Fibroblast of the aortic adventitia (primary cell): ENCODE measurements around the gene DPP4. TPM values are rescaled to one million over a fixed set of nuclear protein-coding genes. Genes with fewer than 3 reads are reported as not detected.
"Not testable (repeated sequence)": the region's sequence is repeated elsewhere in the genome, so short reads cannot be mapped to it uniquely, and the experiment has no call there.

Experiments used
- DNase-seq: peaks from one replicate; pipeline ENCODE4 v3.0.0-alpha.2; 2010; ENCODE audit warnings: low read depth
- H3K4me3 ChIP-seq: 2 replicates; pipeline ENCODE4 v1.5.1; 2011; ENCODE audit warnings: low read depth, mild to moderate bottlenecking, control low read depth, low read length, moderate library complexity
- CTCF ChIP-seq: IDR thresholded peaks from 2 replicates; pipeline ENCODE4 v1.5.1; 2011; ENCODE audit warnings: mild to moderate bottlenecking, low read length, control low read depth, inconsistent platforms; ENCODE audit not compliant: insufficient read depth
- total RNA-seq: library from RNA; depleted of rRNA; stranded (reverse); fragments of >200 nt; gene quantifications from 2 replicates; pipeline ENCODE4 v1.2.3, GENCODE V29; 2012; ENCODE audit warnings: low replicate concordance

The DPP4 gene
- total RNA-seq, 1 donor: 203 TPM

GRCh38 chr2:161979490-161979889 is 94.5 kb downstream of the DPP4 start:
- H3K4me3 ChIP-seq: no peak overlapping the region
- no peak for TF ChIP-seq CTCF
- DNase-seq: no peak

GRCh38 chr2:161977926-161978325 is 96.1 kb downstream of the DPP4 start:
- not testable (repeated sequence) for DNase-seq, H3K4me3 ChIP-seq

- TF ChIP-seq CTCF: no peak
- no peak for DNase-seq
- H3K4me3 ChIP-seq: no peak overlapping the region
These were observed 97.1 kb downstream of the DPP4 start for GRCh38 chr2:161976917-161977316.

GRCh38 chr2:161976295-161976694 is 97.7 kb downstream of the DPP4 start:
- DNase-seq: no peak
- no peak overlapping the region for H3K4me3 ChIP-seq
- no peak for TF ChIP-seq CTCF

- TF ChIP-seq CTCF: no peak
- H3K4me3 ChIP-seq: no peak overlapping the region
- DNase-seq: no peak
These were observed 98.2 kb downstream of the DPP4 start for GRCh38 chr2:161975813-161976160.

GRCh38 chr2:161975062-161975812 is 98.8 kb downstream of the DPP4 start:
- DNase-seq: no peak
- no peak overlapping the region for H3K4me3 ChIP-seq
- no peak for TF ChIP-seq CTCF

GRCh38 chr2:161974461-161974860 is 99.6 kb downstream of the DPP4 start:
- no peak for DNase-seq
- no peak for TF ChIP-seq CTCF

More at GRCh38 chr2:161974461-161974860, 99.6 kb downstream of the DPP4 start:
- no peak overlapping the region for H3K4me3 ChIP-seq
